Ovary (tissue), 3 donors: ENCODE results near the gene TMEM272.

Experiments
- EP300 ChIP-seq: sonication (generic); formaldehyde crosslinking; IDR thresholded peaks from one replicate; pipeline ENCODE4 v1.6.1; 2017; ENCODE audit warnings: antibody characterized with exemption
- POLR2A ChIP-seq: fragments of 450-650 bp; IDR thresholded peaks from one replicate; pipeline ENCODE4 v1.6.1; 2017; ENCODE audit warnings: antibody characterized with exemption, mild to moderate bottlenecking, moderate library complexity
- TF ChIP-seq, protein P1 (sequence below), 3 donors: fragments of 450-650 bp in 2 of 3; fragments of 200-600 bp in 1 of 3; IDR thresholded peaks; one replicate each; pipeline versions ENCODE4 v1.5.1 to v1.8.0; 2016 to 2022; ENCODE audit warnings: antibody characterized with exemption in 3 of 3, mild to moderate bottlenecking in 1 of 3
- donor health status: DM: no; HTN: no; CAD: no.

DNA sequence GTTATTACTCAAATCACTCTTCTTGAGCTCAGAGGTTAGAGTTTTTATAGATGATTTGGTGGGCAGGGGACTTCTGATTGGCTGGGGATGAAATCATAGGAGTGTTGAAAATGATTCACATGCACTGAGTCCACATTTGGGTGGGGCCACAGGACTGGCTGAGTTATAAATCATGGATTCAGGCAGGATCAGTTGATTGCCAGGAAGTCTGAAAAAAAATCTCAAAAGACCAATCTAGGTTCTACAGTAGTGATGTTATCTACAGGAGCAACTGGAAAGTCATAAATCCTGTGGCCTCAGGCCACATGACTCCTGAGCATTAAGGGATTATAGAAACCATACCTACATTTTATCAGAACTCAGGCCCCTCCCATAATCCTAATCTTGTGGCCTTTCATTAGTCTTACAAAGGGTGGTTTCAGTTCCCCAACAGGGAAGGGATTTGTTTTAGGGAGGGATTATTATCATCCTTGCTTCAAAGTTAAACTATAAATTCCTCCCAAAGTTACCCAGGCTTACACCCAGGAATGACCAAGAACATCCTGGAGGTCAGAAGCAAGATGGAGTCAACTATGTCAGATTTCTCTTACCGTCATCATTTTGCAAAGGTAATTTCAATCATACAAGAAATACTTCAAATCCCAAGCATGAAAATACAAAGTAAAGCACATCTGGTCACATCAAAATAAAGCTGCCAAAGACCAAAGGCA, 11.2 kb upstream of the TMEM272 start:
- TF ChIP-seq, protein P1, sequence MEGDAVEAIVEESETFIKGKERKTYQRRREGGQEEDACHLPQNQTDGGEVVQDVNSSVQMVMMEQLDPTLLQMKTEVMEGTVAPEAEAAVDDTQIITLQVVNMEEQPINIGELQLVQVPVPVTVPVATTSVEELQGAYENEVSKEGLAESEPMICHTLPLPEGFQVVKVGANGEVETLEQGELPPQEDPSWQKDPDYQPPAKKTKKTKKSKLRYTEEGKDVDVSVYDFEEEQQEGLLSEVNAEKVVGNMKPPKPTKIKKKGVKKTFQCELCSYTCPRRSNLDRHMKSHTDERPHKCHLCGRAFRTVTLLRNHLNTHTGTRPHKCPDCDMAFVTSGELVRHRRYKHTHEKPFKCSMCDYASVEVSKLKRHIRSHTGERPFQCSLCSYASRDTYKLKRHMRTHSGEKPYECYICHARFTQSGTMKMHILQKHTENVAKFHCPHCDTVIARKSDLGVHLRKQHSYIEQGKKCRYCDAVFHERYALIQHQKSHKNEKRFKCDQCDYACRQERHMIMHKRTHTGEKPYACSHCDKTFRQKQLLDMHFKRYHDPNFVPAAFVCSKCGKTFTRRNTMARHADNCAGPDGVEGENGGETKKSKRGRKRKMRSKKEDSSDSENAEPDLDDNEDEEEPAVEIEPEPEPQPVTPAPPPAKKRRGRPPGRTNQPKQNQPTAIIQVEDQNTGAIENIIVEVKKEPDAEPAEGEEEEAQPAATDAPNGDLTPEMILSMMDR (IDR thresholded peaks at IDR 0.05), result no peak
- TF ChIP-seq EP300, result no peak
- TF ChIP-seq POLR2A, result no peak
